OCI-LY3 (cell line): ENCODE data around the gene LRRC37A3.
"Not testable (repeated sequence)": the region's sequence is repeated elsewhere in the genome, so short reads cannot be mapped to it uniquely, and the experiment has no call there.

Experiments
- CTCF ChIP-seq: fragments of 200-600, 300-600 bp; sonication (generic); IDR thresholded peaks from 2 replicates; pipeline ENCODE4 v1.5.1; 2014; ENCODE audit warnings: antibody characterized with exemption, low read length, low read depth
- EZH2phosphoT487 ChIP-seq: fragments of 200-600 bp; shearing (Covaris generic); IDR thresholded peaks from 2 replicates; pipeline ENCODE4 v1.6.1; 2018; ENCODE audit warnings: antibody characterized with exemption, mixed run types, low read depth

- not testable (repeated sequence) for TF ChIP-seq CTCF, EZH2phosphoT487
These were observed 88.6 kb downstream of the LRRC37A3 start for GRCh38 chr17:64830631-64831040.
